Left ventricle myocardium inferior (tissue), 1 donor: ENCODE data around the gene LSMEM2. TPM values are rescaled to one million over a fixed set of nuclear protein-coding genes. Genes with fewer than 3 reads are reported as not detected.

Experiments
- DNase-seq: peaks from one replicate; pipeline ENCODE4 v3.0.0-alpha.2; 2020
- H3K27ac ChIP-seq: fragments of 200-600 bp; replicated peaks from 2 replicates; pipeline ENCODE4 v1.8.0; 2021
- H3K27me3 ChIP-seq: fragments of 200-600 bp; 2 replicates; pipeline ENCODE4 v1.8.0; 2021; ENCODE audit warnings: low read depth
- H3K36me3 ChIP-seq: fragments of 200-600 bp; 2 replicates; pipeline ENCODE4 v1.8.0; 2021
- H3K4me1 ChIP-seq: fragments of 200-600 bp; 2 replicates; pipeline ENCODE4 v1.8.0; 2021
- H3K4me3 ChIP-seq: fragments of 200-600 bp; 2 replicates; pipeline ENCODE4 v1.8.0; 2021; ENCODE audit warnings: mild to moderate bottlenecking, moderate library complexity
- H3K9me3 ChIP-seq: fragments of 200-600 bp; replicated peaks from 2 replicates; pipeline ENCODE4 v1.8.0; 2021
- CTCF ChIP-seq: fragments of 200-600 bp; IDR thresholded peaks from 2 replicates; pipeline ENCODE4 v1.8.0; 2021; ENCODE audit warnings: antibody characterized with exemption, mild to moderate bottlenecking, borderline replicate concordance
- intact Hi-C: fragments of 100-400 bp; cut with micrococcal nuclease; formaldehyde crosslinking; loops from one replicate; pipeline ENCODE4 v1.11.0; 2022
- total RNA-seq: library from RNA; stranded (reverse); fragmentation: NEBNext Ultra II Directional; extraction: Animal tissue kit (Norgen Biotek cat#: 25700); gene quantifications from one replicate; pipeline ENCODE4 v1.2.1, GENCODE V29; 2021
- donor health status: DM: no; HTN: yes; CAD: no; lungs with severe emphysema.

Gene LSMEM2
- total RNA-seq, 1 donor from 2014 or later: 27.7 TPM

- Histone ChIP-seq H3K36me3 (no peaks in the 10 kb centered on the region), H3K4me3 (peak overlapping the region; percentile 70), H3K27ac (peak overlapping the region; percentile 99), H3K27me3 (no peaks in the 10 kb centered on the region), H3K4me1 (peaks cover 72% of the 10 kb centered on the region), H3K9me3 (no peaks in the 10 kb centered on the region)
- TF ChIP-seq CTCF: no peak
- DNase-seq: no peak
- intact Hi-C loops: no loop called here
These were observed 12.9 kb upstream of the LSMEM2 start for GRCh38 chr3:50266017-50266416.

GRCh38 chr3:50266836-50267235 is 12.1 kb upstream of the LSMEM2 start:
- DNase-seq: no peak
- Histone ChIP-seq H3K4me3 (peak overlapping the region; percentile 70), H3K9me3 (no peaks in the 10 kb centered on the region), H3K27ac (peak overlapping the region; percentile 99), H3K27me3 (no peaks in the 10 kb centered on the region), H3K4me1 (peaks cover 65% of the 10 kb centered on the region), H3K36me3 (no peaks in the 10 kb centered on the region)
- TF ChIP-seq CTCF: no peak
- intact Hi-C loops: no loop called here

- Histone ChIP-seq H3K36me3 (no peaks in the 10 kb centered on the region), H3K4me3 (peak overlapping the region; percentile 70), H3K4me1 (peaks cover 66% of the 10 kb centered on the region), H3K27ac (peak overlapping the region; percentile 99), H3K27me3 (no peaks in the 10 kb centered on the region), H3K9me3 (no peaks in the 10 kb centered on the region)
- TF ChIP-seq CTCF: peak; percentile 18
- peak; percentile 82 for DNase-seq
- intact Hi-C loops: no loop called here
These were observed 11.5 kb upstream of the LSMEM2 start for GRCh38 chr3:50267280-50267913.

- TF ChIP-seq CTCF: no peak
- Histone ChIP-seq H3K27ac (peak overlapping the region; percentile 99), H3K9me3 (no peaks in the 10 kb centered on the region), H3K4me3 (peak overlapping the region; percentile 70), H3K36me3 (no peaks in the 10 kb centered on the region), H3K4me1 (peaks cover 74% of the 10 kb centered on the region), H3K27me3 (no peaks in the 10 kb centered on the region)
- DNase-seq: no peak
- intact Hi-C loops: no loop called here
These were observed 10.6 kb upstream of the LSMEM2 start for GRCh38 chr3:50268276-50268675.

- Histone ChIP-seq H3K9me3 (no peaks in the 10 kb centered on the region), H3K4me3 (peak within 1 kb of the TSS; percentile 70), H3K4me1 (peaks cover 76% of the 10 kb centered on the region), H3K27me3 (peaks cover 4% of the 10 kb centered on the region), H3K27ac (peak within 1 kb of the TSS; percentile 99), H3K36me3 (no peaks in the 10 kb centered on the region)
- DNase-seq: peak; percentile 60
- no peak for TF ChIP-seq CTCF
- intact Hi-C loops: no loop called here
These were observed 10.0 kb upstream of the LSMEM2 start, which contains the start of gene SEMA3B for GRCh38 chr3:50268703-50269451. Gene SEMA3B, plus strand, starts transcription at chr3:50269147. Its CDS starts 94 bp downstream, at chr3:50269241.
